Mammary epithelial cell (primary cell): Measurements from ENCODE around the gene RBM47.

Experiments used
- CTCF ChIP-seq, 2 donors: IDR thresholded peaks in 1 of 2; conservative IDR thresholded peaks in 1 of 2; 2 replicates each; pipeline ENCODE4 v1.5.1; 2011 to 2012; ENCODE audit warnings: inconsistent platforms in 2 of 2, low read length in 2 of 2, mild to moderate bottlenecking in 2 of 2, control low read depth in 1 of 2, low read depth in 1 of 2; ENCODE audit not compliant: insufficient read depth in 1 of 2; ENCODE audit errors: extremely low read depth in 1 of 2
- EZH2 ChIP-seq: IDR thresholded peaks from 2 replicates; pipeline ENCODE4 v1.6.1; 2012; ENCODE audit warnings: low read length, inconsistent platforms, borderline replicate concordance

GRCh38 chr4:40516651-40517050, 113.0 kb downstream of the RBM47 start:
- TF ChIP-seq CTCF (conservative IDR thresholded peaks at IDR 0.05 in 1 of 2, IDR thresholded peaks at IDR 0.05 in 1 of 2; ENCODE audit: extremely low read depth in 1 of 2, insufficient read depth in 1 of 2, low read depth in 1 of 2, low read length in 2 of 2) (no peak), EZH2 (no peak)
